Measurements from ENCODE around the gene ZNF511.
"Not testable (repeated sequence)": the region's sequence is repeated elsewhere in the genome, so short reads cannot be mapped to it uniquely, and the experiment has no call there.

ZNF511 gene

GRCh38 chr10:133313192-133313591 lies 4.5 kb downstream of the ZNF511 start:
- no peak for DNase-seq

GRCh38 chr10:133314911-133315310 lies 6.2 kb downstream of the ZNF511 start:
- no peak for DNase-seq

GRCh38 chr10:133315847-133316246 lies 7.1 kb downstream of the ZNF511 start:
- no peak for DNase-seq

GRCh38 chr10:133316266-133316665 lies 7.6 kb downstream of the ZNF511 start:
- no peak for DNase-seq

GRCh38 chr10:133316732-133317131 lies 8.0 kb downstream of the ZNF511 start:
- no peak for DNase-seq

- DNase-seq: peak in 30 of 56 donors; percentile 2 to 72 (median 28)
Observed at GRCh38 chr10:133318494-133319127, 9.9 kb downstream of the ZNF511 start.

- not testable (repeated sequence) for DNase-seq
Observed at GRCh38 chr10:133320852-133321422, 12.2 kb downstream of the ZNF511 start.

GRCh38 chr10:133322064-133322709 lies 13.5 kb downstream of the ZNF511 start:
- not testable (repeated sequence) for DNase-seq

GRCh38 chr10:133324198-133324792 lies 15.6 kb downstream of the ZNF511 start:
- DNase-seq: peak in 30 of 56 donors; percentile 20 to 82 (median 52)

GRCh38 chr10:133324857-133325260 lies 16.1 kb downstream of the ZNF511 start:
- no peak for DNase-seq

GRCh38 chr10:133325440-133326222 lies 16.9 kb downstream of the ZNF511 start:
- DNase-seq: no peak

- DNase-seq: no peak
Observed at GRCh38 chr10:133326223-133326551, 17.5 kb downstream of the ZNF511 start.

DNA sequence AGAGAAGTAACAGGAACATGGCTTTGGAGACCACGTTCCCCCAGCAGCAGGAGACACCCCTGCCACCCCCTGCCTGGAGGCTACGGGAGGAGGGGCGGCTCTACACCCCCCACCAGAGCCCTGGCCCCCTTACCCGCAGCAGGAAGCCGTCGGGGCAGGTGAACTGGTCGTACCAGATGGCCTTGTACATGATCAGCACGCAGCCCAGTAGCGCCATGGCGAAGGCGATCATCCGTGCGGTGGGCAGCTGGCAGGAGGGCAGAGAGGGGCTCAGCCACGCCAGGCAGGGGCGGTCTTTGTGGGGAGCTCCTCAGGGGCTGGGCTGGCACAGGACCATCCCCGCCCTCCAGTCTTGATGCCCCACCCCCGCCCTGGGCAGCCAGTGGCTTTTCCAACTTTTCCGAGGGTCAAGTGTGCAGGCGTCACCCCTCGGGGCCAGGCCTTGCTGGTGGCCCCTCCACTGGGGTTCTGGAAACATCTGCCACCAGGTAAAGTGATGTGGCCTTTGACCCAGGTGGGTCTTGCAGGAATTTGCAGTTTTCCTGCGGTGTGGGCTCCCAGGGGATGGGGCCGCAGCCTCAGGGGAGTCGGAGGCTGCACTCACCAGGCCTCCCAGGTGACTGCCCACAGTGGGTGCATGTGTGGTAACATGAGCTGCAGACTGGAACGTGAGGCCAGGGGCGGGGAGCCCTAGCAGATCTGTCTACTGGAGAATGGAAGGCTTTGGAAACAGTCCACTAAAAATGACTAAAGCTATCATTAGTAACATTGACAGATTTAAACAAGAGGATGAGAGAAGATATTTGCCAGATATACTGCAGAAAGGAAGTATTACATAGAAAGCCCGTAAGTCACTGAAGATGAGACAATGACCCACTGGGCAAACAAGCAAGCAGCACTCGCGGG lies 18.3 kb downstream of the ZNF511 start:
- no peak for DNase-seq

- no peak for DNase-seq
Observed at GRCh38 chr10:133327651-133328357, 19.1 kb downstream of the ZNF511 start.

DNA sequence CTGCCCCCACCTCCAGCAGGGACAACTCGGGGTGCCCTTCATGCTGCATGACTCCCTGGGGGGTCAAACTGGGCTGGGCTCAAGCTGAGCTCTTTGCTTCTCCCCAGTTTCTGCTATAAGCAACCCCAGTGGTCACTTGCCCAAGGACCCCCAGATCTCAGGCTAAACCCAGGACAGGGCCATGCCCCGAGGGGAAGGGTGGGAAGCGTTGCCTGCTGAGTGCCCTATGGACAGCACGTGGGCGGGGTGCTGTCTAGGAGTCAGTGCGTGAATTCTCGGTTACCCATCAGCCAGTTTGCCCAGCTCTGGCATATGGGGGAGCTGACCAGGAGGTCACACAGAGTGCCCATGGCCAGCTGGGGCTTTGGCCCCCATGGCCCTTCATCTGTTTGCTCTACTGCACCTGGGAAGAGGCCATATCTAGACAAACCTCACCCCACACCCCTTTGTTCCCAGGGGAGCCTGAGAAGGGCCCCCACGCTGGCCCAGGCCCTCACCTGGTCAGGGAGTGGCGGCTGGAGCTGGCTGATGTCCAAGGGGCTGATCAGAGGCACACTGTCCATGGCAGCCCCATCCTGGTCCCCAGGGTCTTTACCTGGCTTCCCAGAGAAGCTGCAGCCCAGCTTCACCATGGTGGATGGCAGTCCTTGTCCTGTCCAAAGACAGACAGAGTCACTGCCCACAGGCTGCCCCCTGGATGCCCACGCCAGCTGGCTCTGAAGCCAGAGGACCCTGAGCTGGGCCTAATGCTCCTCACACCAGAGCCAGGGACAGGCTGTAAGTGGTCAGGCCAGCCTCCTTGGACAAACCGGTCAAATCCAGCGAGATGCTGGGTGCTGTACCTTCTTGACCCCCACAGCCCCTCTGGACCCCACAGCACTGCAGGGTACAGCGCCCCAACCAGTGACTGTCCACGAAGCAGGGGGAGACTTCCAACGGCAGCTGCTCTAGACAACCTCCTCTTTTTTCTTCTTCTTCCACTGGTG lies 19.9 kb downstream of the ZNF511 start:
- no peak for DNase-seq

GRCh38 chr10:133329491-133330202 lies 20.9 kb downstream of the ZNF511 start:
- DNase-seq: peak in 55 of 56 donors; percentile 23 to 92 (median 71)

DNA sequence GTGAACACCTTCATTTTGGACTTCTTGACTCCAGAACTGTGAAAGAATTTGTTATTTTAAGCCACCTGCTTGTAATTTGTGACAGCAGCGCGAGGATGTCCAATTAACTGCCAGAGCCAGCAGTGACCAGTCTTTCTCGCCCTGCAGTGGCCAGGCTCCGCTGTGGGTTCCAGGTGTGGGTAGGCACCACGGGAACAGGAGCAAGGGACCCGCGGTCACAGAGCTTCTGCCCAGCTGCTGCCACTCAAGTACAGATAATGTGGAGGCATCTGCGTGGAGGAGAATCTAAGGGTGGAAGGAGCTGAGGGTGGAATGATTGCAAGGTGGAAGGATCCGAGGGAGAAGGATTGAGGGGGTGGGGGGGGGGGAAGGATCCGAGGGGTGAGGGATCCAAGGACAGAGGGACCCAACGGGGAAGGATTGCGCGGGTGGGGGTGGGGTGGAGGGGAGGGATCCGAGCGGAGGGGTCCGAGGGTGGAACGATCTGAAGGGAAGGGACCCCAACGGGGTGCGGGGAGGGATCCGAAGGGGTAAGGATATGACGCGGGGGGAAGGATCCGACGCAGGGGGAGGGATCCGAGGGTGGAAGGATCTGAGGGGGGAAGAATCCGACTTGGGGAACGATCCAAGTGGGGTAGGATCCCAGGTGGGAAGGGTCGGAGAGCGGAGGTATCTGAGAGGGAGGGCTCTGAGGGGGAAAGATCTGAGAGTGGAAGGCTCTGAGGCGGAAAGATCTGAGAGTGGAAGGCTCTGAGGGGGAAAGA lies 24.4 kb downstream of the ZNF511 start:
- DNase-seq: no peak

Measured in nucleus accumbens (tissue), 56 donors.